K562 (cell line): Measurements from ENCODE around the gene NRG2. TPM values are rescaled to one million over a fixed set of nuclear protein-coding genes. Genes with fewer than 3 reads are reported as not detected.

Experiments
- ATAC-seq: fragments of 200-7000 bp; cut with Tn5 transposase; 3 replicates; pipeline ENCODE4 v1.9.1; 2020; ENCODE audit warnings: moderate library complexity
- BruUV-seq: library from RNA; stranded (reverse); fragments of 400-500 nt; replicated peaks from 2 replicates; lab custom pipeline; 2021; lab: Mats Ljungman, UMichigan
- CTCF ChIA-PET: fragments of 300-600 bp; formaldehyde crosslinking; extraction: SDS; loops from one replicate; lab custom pipeline; 2021; ENCODE audit warnings: low intra/inter-chr PET ratio; lab: Yijun Ruan, JAX
- POLR2A ChIA-PET: fragments of 300-600, 350-650 bp; sonication (Branson Sonifier 250); formaldehyde crosslinking; extraction: SDS; loops from one replicate; lab custom pipeline; 2021; ENCODE audit warnings: antibody characterized with exemption, inconsistent platforms; lab: Yijun Ruan, JAX
- DNase-seq, 4 experiments: peaks; one replicate each; pipeline versions ENCODE4 v3.0.0 to v3.0.0-alpha.2; 2011 to 2018; ENCODE audit warnings: low spot score in 3 of 4, mixed read lengths in 3 of 4; ENCODE audit errors: extremely low read depth in 1 of 4
- FAIRE-seq: peaks from 2 replicates; lab custom pipeline; 2011; peaks lifted over from hg19 to GRCh38; lab: Jason Lieb, UNC
- H2AFZ ChIP-seq: 2 replicates; pipeline ENCODE4 v1.6.0; 2011; ENCODE audit warnings: low read depth, low read length, control low read depth, inconsistent platforms
- H3K27ac ChIP-seq: fragments of 200-600 bp; 3 replicates; pipeline ENCODE4 v1.8.0; 2011; ENCODE audit warnings: low read depth, mild to moderate bottlenecking, control low read depth, inconsistent platforms, low read length, moderate library complexity, mixed read lengths; ENCODE audit errors: extremely low read depth
- H3K27me3 ChIP-seq, 2 experiments: fragments of 300-600 bp in 1 of 2; 2 replicates in 1 of 2; 3 replicates in 1 of 2; pipeline versions ENCODE4 v1.6.0 to v1.8.0; 2011; ENCODE audit warnings: inconsistent platforms in 2 of 2, low read length in 2 of 2, mild to moderate bottlenecking in 1 of 2, mixed read lengths in 1 of 2, moderate library complexity in 1 of 2; ENCODE audit not compliant: control insufficient read depth in 2 of 2, insufficient read depth in 2 of 2
- H3K36me3 ChIP-seq: fragments of 300-600 bp; 3 replicates; pipeline ENCODE4 v1.8.0; 2011; ENCODE audit warnings: mild to moderate bottlenecking, low read length, inconsistent platforms; ENCODE audit not compliant: control insufficient read depth, insufficient read depth
- H3K4me1 ChIP-seq, 2 experiments: fragments of 200-600 bp in 1 of 2; replicated peaks in 1 of 2; 2 replicates in 1 of 2; 3 replicates in 1 of 2; pipeline versions ENCODE4 v1.5.1 to v1.8.0; 2011; ENCODE audit warnings: inconsistent platforms in 2 of 2, low read length in 2 of 2, mild to moderate bottlenecking in 1 of 2, mixed read lengths in 1 of 2, moderate library complexity in 1 of 2; ENCODE audit not compliant: control insufficient read depth in 2 of 2, insufficient read depth in 2 of 2
- H3K4me2 ChIP-seq: 2 replicates; pipeline ENCODE4 v1.6.1; 2011; ENCODE audit warnings: low read length, control low read depth, inconsistent platforms, mixed read lengths; ENCODE audit not compliant: insufficient read depth
- H3K4me3 ChIP-seq: fragments of 200-600 bp; sonication (generic), shearing (Covaris generic); 2 replicates; pipeline ENCODE4 v1.5.1; 2016; ENCODE audit warnings: control low read depth, inconsistent platforms
- H3K79me2 ChIP-seq: fragments of 200-600 bp; 3 replicates; pipeline ENCODE4 v1.8.0; 2011; ENCODE audit warnings: low read length, inconsistent platforms; ENCODE audit not compliant: control insufficient read depth, insufficient read depth
- H3K9ac ChIP-seq, 2 experiments: 2 replicates each; pipeline versions ENCODE4 v1.6.0 to v1.6.1; 2011; ENCODE audit warnings: low read depth in 2 of 2, low read length in 2 of 2, control low read depth in 1 of 2, inconsistent platforms in 1 of 2, mild to moderate bottlenecking in 1 of 2, mixed read lengths in 1 of 2; ENCODE audit not compliant: insufficient read depth in 1 of 2
- H3K9me1 ChIP-seq: one replicate; pipeline ENCODE4 v1.6.0; 2011; ENCODE audit warnings: inconsistent platforms, mild to moderate bottlenecking, low read length, moderate library complexity; ENCODE audit not compliant: control insufficient read depth, insufficient read depth
- H3K9me3 ChIP-seq: replicated peaks from 2 replicates; pipeline ENCODE4 v1.5.1; 2011; ENCODE audit warnings: low read depth, low read length, inconsistent platforms; ENCODE audit not compliant: control insufficient read depth, insufficient read depth
- H4K20me1 ChIP-seq: replicated peaks from 2 replicates; pipeline ENCODE4 v1.6.1; 2011; ENCODE audit warnings: low read length, inconsistent platforms, mixed read lengths; ENCODE audit not compliant: control insufficient read depth, insufficient read depth
- ETV1 ChIP-seq: fragments of 450-650 bp; conservative IDR thresholded peaks from 2 replicates; pipeline ENCODE4 v1.6.1; 2016; ENCODE audit warnings: missing genetic modification characterization, control low read depth, low read depth, missing compliant biosample characterization
- FUS ChIP-seq: fragments of 200-400 bp; formaldehyde crosslinking; optimal IDR thresholded peaks from 2 replicates; pipeline ENCODE3; 2017; ENCODE audit warnings: low read depth, low read length
- RFX7 ChIP-seq: fragments of 250-450 bp; sonication (Bioruptor Pico); IDR thresholded peaks from 2 replicates; pipeline ENCODE4 v1.5.1; 2021; ENCODE audit warnings: mild to moderate bottlenecking
- SAFB ChIP-seq: fragments of 200-400 bp; formaldehyde crosslinking; IDR thresholded peaks from 2 replicates; pipeline ENCODE4 v1.6.1; 2017; ENCODE audit warnings: low read depth, low read length, borderline replicate concordance
- SNIP1 ChIP-seq: fragments of 450-650 bp; IDR thresholded peaks from 2 replicates; pipeline ENCODE4 v1.7.1; 2017; ENCODE audit warnings: low read depth, mild to moderate bottlenecking
- TEAD4 ChIP-seq, 2 experiments: sonication (generic) in 1 of 2; formaldehyde crosslinking in 1 of 2; IDR thresholded peaks; 2 replicates each; pipeline versions ENCODE4 v1.6.1 to v1.8.0; 2012 to 2022; ENCODE audit warnings: borderline replicate concordance in 1 of 2, inconsistent platforms in 1 of 2, low read length in 1 of 2, mild to moderate bottlenecking in 1 of 2, missing genetic modification reagents in 1 of 2
- ZNF311 ChIP-seq: fragments of 250-450 bp; sonication (Bioruptor Pico); IDR thresholded peaks from 2 replicates; pipeline ENCODE4 v1.4.0; 2020; ENCODE audit warnings: mild to moderate bottlenecking, moderate library complexity
- WGBS: fragments of 100-300 bp; shearing (Covaris generic); methylation state at CpG from one replicate; pipeline ENCODE4 v1.1.6; 2016; ENCODE audit warnings: low coverage, mixed read lengths; ENCODE audit not compliant: insufficient coverage; ENCODE audit errors: missing lambda C conversion rate; 5-methylcytosine and 5-hydroxymethylcytosine counted together
- in situ Hi-C: fragments of 300-500 bp; cut with MboI; formaldehyde crosslinking; loops from 4 replicates; pipeline ENCODE4 v1.15.0; 2018; ENCODE audit warnings: inconsistent platforms, mixed read lengths
- intact Hi-C: fragments of 100-400 bp; cut with micrococcal nuclease; formaldehyde crosslinking; loops from 2 replicates; pipeline ENCODE4 v1.14.2; 2022
- polyA plus RNA-seq, 8 experiments: library from polyadenylated mRNA; depleted of rRNA in 4 of 8; stranded (reverse) in 5 of 8; unstranded in 3 of 8; fragments of >200 nt; fragmentation: Nextera tagmentation in 2 of 8; fragmentation: Illumina TruSeq in 1 of 8; extraction: Ambion mirVana in 2 of 8; extraction: Trizol in 1 of 8; gene quantifications; 2 replicates each; pipeline versions ENCODE4 v1.2.1 to v1.2.3, GENCODE V29; 2011 to 2014; ENCODE audit warnings: inconsistent platforms in 1 of 8, missing spikeins in 1 of 8
- total RNA-seq, 7 experiments: library from RNA; depleted of rRNA in 6 of 7; stranded (reverse); fragments of >200 nt in 6 of 7; fragmentation: Illumina TruSeq in 2 of 7; extraction: Trizol in 2 of 7; gene quantifications; 2 replicates each; pipeline versions ENCODE4 v1.2.1 to v1.2.3, GENCODE V29; 2011 to 2021; ENCODE audit warnings: low replicate concordance in 1 of 7

The NRG2 gene
- total and polyA plus RNA-seq, 9 of the 15 experiments (the other 6 are each of a cell fraction or from before 2014, with no cell fraction given) = not detected

GRCh38 chr5:139843991-139844390 is 199.1 kb downstream of the NRG2 start:
- intact Hi-C loops = loop anchor here (1.0 to 5.0 kb wide), 2 partner anchors 57 to 212 kb away; no protein-coding TSS in a partner anchor
- no TSS peak for BruUV-seq
- peaks cover 2% of the 10 kb centered on the region; the same call in 1 of the 2 replicates for H4K20me1 ChIP-seq
- FAIRE-seq (no peak), ATAC-seq (no peak), DNase-seq (no peak)
- ChIA-PET POLR2A (no interaction called here), CTCF (interaction anchor here (0.9 to 3.1 kb wide), 3 partner anchors 56 to 125 kb away, joined by 3 to 20 read pairs (median 5); no protein-coding TSS in a partner anchor)
- H3K27ac ChIP-seq = no peak overlapping the region
- H3K9ac ChIP-seq = no peak overlapping the region
- H3K27me3 ChIP-seq = peaks cover 26 to 59% of the 10 kb centered on the region in 2 experiments; a peak in 4 of 5 replicates
- H3K9me1 ChIP-seq = no peaks in the 10 kb centered on the region
- no peak overlapping the region for H2AFZ ChIP-seq
- H3K79me2 ChIP-seq = no peaks in the 10 kb centered on the region
- H3K4me1 ChIP-seq = peaks cover 0 to 9% of the 10 kb centered on the region in 2 experiments; a peak in 2 of 5 replicates
- in situ Hi-C loops = loop anchor here (5.0 kb wide), 1 partner anchor 57 kb away; no protein-coding TSS in a partner anchor
- H3K4me3 ChIP-seq = no peak overlapping the region
- TF ChIP-seq FUS (no peak), ZNF311 (CRISPR knock-in tag) (no peak), SNIP1 (no peak), SAFB (no peak), RFX7 (CRISPR knock-in tag) (no peak), ETV1 (tag) (no peak), TEAD4 (IDR thresholded peaks at IDR 0.05; ENCODE audit: low read length) (no peak), TEAD4 (CRISPR knock-in tag; IDR thresholded peaks at IDR 0.05; ENCODE audit: borderline replicate concordance) (no peak)
- no peak overlapping the region for H3K4me2 ChIP-seq
- no peaks in the 10 kb centered on the region for H3K36me3 ChIP-seq
- H3K9me3 ChIP-seq = no peaks in the 10 kb centered on the region
- 8% methylated on average over 5 of the region's 5 CpGs for WGBS
